ENCODE results near the gene OGFRL1. TPM values are rescaled to one million over a fixed set of nuclear protein-coding genes. Genes with fewer than 3 reads are reported as not detected.

OGFRL1 gene
- total and polyA plus RNA-seq, 4 donors: 0.71 to 9.3 (median 3.3) TPM

GRCh38 chr6:71326611-71327010 lies 38.0 kb downstream of the OGFRL1 start:
- Histone ChIP-seq H3K36me3 (ENCODE audit: control insufficient read depth in 4 of 4, insufficient read depth in 3 of 4, low read depth in 1 of 4, low read length in 3 of 4) (no peaks in the 10 kb centered on the region), H3K4me3 (ENCODE audit: low read depth in 1 of 3, low read length in 3 of 3) (no peak overlapping the region), H3K9ac (ENCODE audit: low read depth in 1 of 2, low read length in 2 of 2) (no peak overlapping the region), H3K27me3 (ENCODE audit: control insufficient read depth in 4 of 4, insufficient read depth in 4 of 4, low read length in 3 of 4) (no peaks in the 10 kb centered on the region), H3K4me1 (ENCODE audit: control insufficient read depth in 4 of 4, insufficient read depth in 4 of 4, low read length in 3 of 4) (peaks cover 0 to 1% (median under 1%) of the 10 kb centered on the region in 4 donors), H3K27ac (ENCODE audit: low read depth in 1 of 2, low read length in 2 of 2) (no peak overlapping the region), H3K9me3 (ENCODE audit: control insufficient read depth in 4 of 4, low read length in 3 of 4) (no peaks in the 10 kb centered on the region)
- DNase-seq (ENCODE audit: low spot score): no peak
- TF ChIP-seq RXRA (IDR thresholded peaks at IDR 0.05): no peak
- TF ChIP-seq RAD21 (IDR thresholded peaks at IDR 0.05): no peak

GRCh38 chr6:71330501-71330900 lies 41.9 kb downstream of the OGFRL1 start:
- Histone ChIP-seq H3K9me3 (ENCODE audit: control insufficient read depth in 4 of 4, low read length in 3 of 4) (no peaks in the 10 kb centered on the region), H3K4me3 (ENCODE audit: low read depth in 1 of 3, low read length in 3 of 3) (no peak overlapping the region), H3K27ac (ENCODE audit: low read depth in 1 of 2, low read length in 2 of 2) (no peak overlapping the region), H3K36me3 (ENCODE audit: control insufficient read depth in 4 of 4, insufficient read depth in 3 of 4, low read depth in 1 of 4, low read length in 3 of 4) (no peaks in the 10 kb centered on the region), H3K27me3 (ENCODE audit: control insufficient read depth in 4 of 4, insufficient read depth in 4 of 4, low read length in 3 of 4) (no peaks in the 10 kb centered on the region), H3K4me1 (ENCODE audit: control insufficient read depth in 4 of 4, insufficient read depth in 4 of 4, low read length in 3 of 4) (no peaks in the 10 kb centered on the region), H3K9ac (ENCODE audit: low read depth in 1 of 2, low read length in 2 of 2) (no peak overlapping the region)
- 97% methylated on average over 3 of the region's 3 CpGs for WGBS
- TF ChIP-seq TAF1 (conservative IDR thresholded peaks at IDR 0.05): no peak
- TF ChIP-seq ATF3 (IDR thresholded peaks at IDR 0.05): no peak
- TF ChIP-seq REST (IDR thresholded peaks at IDR 0.05): no peak
- TF ChIP-seq FOXA2 (IDR thresholded peaks at IDR 0.05): no peak
- TF ChIP-seq GABPA (IDR thresholded peaks at IDR 0.05 in 1 of 2, conservative IDR thresholded peaks at IDR 0.05 in 1 of 2): no peak
- no peak for TF ChIP-seq ZBTB33 (IDR thresholded peaks at IDR 0.05)
- TF ChIP-seq SP1 (IDR thresholded peaks at IDR 0.05): no peak
- TF ChIP-seq CTCF (IDR thresholded peaks at IDR 0.05; ENCODE audit: low read depth, low read length, missing input control): no peak
- no peak for DNase-seq (ENCODE audit: low spot score)

GRCh38 chr6:71332012-71332411 lies 43.4 kb downstream of the OGFRL1 start:
- Histone ChIP-seq H3K9ac (ENCODE audit: low read depth in 1 of 2, low read length in 2 of 2) (no peak overlapping the region), H3K4me1 (ENCODE audit: control insufficient read depth in 4 of 4, insufficient read depth in 4 of 4, low read length in 3 of 4) (no peaks in the 10 kb centered on the region), H3K4me3 (ENCODE audit: low read depth in 1 of 3, low read length in 3 of 3) (no peak overlapping the region), H3K9me3 (ENCODE audit: control insufficient read depth in 4 of 4, low read length in 3 of 4) (no peaks in the 10 kb centered on the region), H3K27ac (ENCODE audit: low read depth in 1 of 2, low read length in 2 of 2) (no peak overlapping the region), H3K36me3 (ENCODE audit: control insufficient read depth in 4 of 4, insufficient read depth in 3 of 4, low read depth in 1 of 4, low read length in 3 of 4) (no peaks in the 10 kb centered on the region), H3K27me3 (ENCODE audit: control insufficient read depth in 4 of 4, insufficient read depth in 4 of 4, low read length in 3 of 4) (no peaks in the 10 kb centered on the region)
- no peak for DNase-seq (ENCODE audit: low spot score)
- 63% methylated on average over 2 of the region's 2 CpGs for WGBS
- TF ChIP-seq FOXA2 (IDR thresholded peaks at IDR 0.05): no peak
- no peak for TF ChIP-seq GABPA (IDR thresholded peaks at IDR 0.05 in 1 of 2, conservative IDR thresholded peaks at IDR 0.05 in 1 of 2)
- no peak for TF ChIP-seq SP1 (IDR thresholded peaks at IDR 0.05)
- no peak for TF ChIP-seq ATF3 (IDR thresholded peaks at IDR 0.05)
- TF ChIP-seq YY1 (IDR thresholded peaks at IDR 0.05): no peak
- no peak for TF ChIP-seq HNF4G (IDR thresholded peaks at IDR 0.05)
- TF ChIP-seq HNF4A (conservative IDR thresholded peaks at IDR 0.05): no peak
- no peak for TF ChIP-seq EGR1 (IDR thresholded peaks at IDR 0.05; ENCODE audit: low read depth in 2 of 2)
- TF ChIP-seq NR2F2 (IDR thresholded peaks at IDR 0.05): no peak
- no peak for TF ChIP-seq JUND (IDR thresholded peaks at IDR 0.05)
- no peak for TF ChIP-seq ZBTB33 (IDR thresholded peaks at IDR 0.05)

Data from liver (tissue), 9 donors.